HL-60 (cell line): ENCODE data around the gene SOAT1.

Experiments used
- GABPA ChIP-seq: IDR thresholded peaks from 2 replicates; pipeline ENCODE4 v1.6.1; 2012; ENCODE audit warnings: low read depth
- POLR2AphosphoS5 ChIP-seq: IDR thresholded peaks from 2 replicates; pipeline ENCODE4 v1.6.1; 2012; ENCODE audit warnings: low read depth
- SPI1 ChIP-seq: IDR thresholded peaks from 2 replicates; pipeline ENCODE4 v1.6.1; 2012; ENCODE audit warnings: low read depth, mild to moderate bottlenecking, borderline replicate concordance
- TF ChIP-seq, protein P1 (sequence below): IDR thresholded peaks from one replicate; pipeline ENCODE4 v1.5.1; 2011; ENCODE audit warnings: low read length, control low read depth, inconsistent platforms; ENCODE audit not compliant: insufficient read depth
- TF ChIP-seq, protein P2 (sequence below): IDR thresholded peaks from 2 replicates; pipeline ENCODE4 v1.6.1; 2012; ENCODE audit warnings: low read depth; ENCODE audit not compliant: insufficient replicate concordance

DNA sequence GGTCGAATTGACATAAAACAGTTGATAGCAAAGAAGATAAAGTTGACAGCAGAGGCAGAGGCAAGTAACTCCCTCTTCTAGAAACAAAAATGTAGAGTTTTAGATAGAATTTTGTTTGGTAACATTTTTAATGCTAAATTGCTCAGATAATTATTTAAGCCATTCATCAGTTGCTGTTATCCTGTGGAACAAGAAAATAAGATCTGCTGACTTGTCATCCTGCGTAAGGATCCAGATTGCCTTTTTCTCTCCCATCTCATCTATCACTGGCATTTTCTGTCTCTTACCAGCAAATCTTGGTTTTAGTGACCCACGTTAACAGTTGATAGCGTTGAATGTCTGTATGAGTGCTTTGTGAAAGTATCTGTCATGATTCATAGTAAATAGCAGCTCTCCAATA, 29.8 kb downstream of the SOAT1 start:
- TF ChIP-seq, protein P1, sequence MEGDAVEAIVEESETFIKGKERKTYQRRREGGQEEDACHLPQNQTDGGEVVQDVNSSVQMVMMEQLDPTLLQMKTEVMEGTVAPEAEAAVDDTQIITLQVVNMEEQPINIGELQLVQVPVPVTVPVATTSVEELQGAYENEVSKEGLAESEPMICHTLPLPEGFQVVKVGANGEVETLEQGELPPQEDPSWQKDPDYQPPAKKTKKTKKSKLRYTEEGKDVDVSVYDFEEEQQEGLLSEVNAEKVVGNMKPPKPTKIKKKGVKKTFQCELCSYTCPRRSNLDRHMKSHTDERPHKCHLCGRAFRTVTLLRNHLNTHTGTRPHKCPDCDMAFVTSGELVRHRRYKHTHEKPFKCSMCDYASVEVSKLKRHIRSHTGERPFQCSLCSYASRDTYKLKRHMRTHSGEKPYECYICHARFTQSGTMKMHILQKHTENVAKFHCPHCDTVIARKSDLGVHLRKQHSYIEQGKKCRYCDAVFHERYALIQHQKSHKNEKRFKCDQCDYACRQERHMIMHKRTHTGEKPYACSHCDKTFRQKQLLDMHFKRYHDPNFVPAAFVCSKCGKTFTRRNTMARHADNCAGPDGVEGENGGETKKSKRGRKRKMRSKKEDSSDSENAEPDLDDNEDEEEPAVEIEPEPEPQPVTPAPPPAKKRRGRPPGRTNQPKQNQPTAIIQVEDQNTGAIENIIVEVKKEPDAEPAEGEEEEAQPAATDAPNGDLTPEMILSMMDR, result no peak
- TF ChIP-seq GABPA, result no peak
- no peak for TF ChIP-seq POLR2AphosphoS5
- TF ChIP-seq, protein P2, sequence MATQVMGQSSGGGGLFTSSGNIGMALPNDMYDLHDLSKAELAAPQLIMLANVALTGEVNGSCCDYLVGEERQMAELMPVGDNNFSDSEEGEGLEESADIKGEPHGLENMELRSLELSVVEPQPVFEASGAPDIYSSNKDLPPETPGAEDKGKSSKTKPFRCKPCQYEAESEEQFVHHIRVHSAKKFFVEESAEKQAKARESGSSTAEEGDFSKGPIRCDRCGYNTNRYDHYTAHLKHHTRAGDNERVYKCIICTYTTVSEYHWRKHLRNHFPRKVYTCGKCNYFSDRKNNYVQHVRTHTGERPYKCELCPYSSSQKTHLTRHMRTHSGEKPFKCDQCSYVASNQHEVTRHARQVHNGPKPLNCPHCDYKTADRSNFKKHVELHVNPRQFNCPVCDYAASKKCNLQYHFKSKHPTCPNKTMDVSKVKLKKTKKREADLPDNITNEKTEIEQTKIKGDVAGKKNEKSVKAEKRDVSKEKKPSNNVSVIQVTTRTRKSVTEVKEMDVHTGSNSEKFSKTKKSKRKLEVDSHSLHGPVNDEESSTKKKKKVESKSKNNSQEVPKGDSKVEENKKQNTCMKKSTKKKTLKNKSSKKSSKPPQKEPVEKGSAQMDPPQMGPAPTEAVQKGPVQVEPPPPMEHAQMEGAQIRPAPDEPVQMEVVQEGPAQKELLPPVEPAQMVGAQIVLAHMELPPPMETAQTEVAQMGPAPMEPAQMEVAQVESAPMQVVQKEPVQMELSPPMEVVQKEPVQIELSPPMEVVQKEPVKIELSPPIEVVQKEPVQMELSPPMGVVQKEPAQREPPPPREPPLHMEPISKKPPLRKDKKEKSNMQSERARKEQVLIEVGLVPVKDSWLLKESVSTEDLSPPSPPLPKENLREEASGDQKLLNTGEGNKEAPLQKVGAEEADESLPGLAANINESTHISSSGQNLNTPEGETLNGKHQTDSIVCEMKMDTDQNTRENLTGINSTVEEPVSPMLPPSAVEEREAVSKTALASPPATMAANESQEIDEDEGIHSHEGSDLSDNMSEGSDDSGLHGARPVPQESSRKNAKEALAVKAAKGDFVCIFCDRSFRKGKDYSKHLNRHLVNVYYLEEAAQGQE, result no peak
- TF ChIP-seq SPI1, result no peak
